KOPT-K1 (cell line): ENCODE measurements around the gene EYA2.
"Not testable (repeated sequence)": the region's sequence is repeated elsewhere in the genome, so short reads cannot be mapped to it uniquely, and the experiment has no call there.

Experiments used
- H3K27ac ChIP-seq: fragments of 200-600 bp; sonication (generic); 2 replicates; pipeline ENCODE4 v1.5.1; 2016; ENCODE audit warnings: antibody characterized with exemption, mild to moderate bottlenecking, low read depth, low read length; ENCODE audit not compliant: poor library complexity, severe bottlenecking
- H3K36me3 ChIP-seq: fragments of 200-600 bp; sonication (generic); 2 replicates; pipeline ENCODE4 v1.5.1; 2017; ENCODE audit warnings: antibody characterized with exemption, mild to moderate bottlenecking, low read length, moderate library complexity; ENCODE audit not compliant: insufficient read depth
- H3K9me3 ChIP-seq: fragments of 200-600 bp; sonication (generic); 2 replicates; pipeline ENCODE4 v1.5.1; 2017; ENCODE audit warnings: antibody characterized with exemption, low read length, mild to moderate bottlenecking; ENCODE audit not compliant: insufficient read depth, poor library complexity, severe bottlenecking

The EYA2 gene

DNA sequence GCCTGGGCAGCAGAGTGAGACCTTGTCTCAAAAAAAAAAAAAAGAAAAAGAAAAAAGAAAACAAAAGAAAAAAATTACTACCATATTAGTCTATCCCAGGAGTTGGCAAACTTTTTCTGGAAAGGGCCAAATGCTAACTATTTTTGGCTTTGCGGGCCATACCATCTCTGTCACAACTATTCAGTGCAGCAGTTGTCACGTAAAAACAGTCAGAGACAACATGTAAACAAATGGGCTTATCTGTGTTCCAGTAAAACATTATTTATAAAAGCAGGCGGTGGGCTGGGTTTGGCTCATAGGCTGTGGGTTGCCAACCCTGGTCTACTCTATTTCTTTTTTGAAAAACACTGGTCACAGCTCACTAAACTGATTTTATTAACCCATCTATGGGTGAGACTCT lies 53.4 kb downstream of the EYA2 start:
- Histone ChIP-seq H3K36me3 (no peaks in the 10 kb centered on the region), H3K9me3 (no peaks in the 10 kb centered on the region), H3K27ac (no peak overlapping the region)

DNA sequence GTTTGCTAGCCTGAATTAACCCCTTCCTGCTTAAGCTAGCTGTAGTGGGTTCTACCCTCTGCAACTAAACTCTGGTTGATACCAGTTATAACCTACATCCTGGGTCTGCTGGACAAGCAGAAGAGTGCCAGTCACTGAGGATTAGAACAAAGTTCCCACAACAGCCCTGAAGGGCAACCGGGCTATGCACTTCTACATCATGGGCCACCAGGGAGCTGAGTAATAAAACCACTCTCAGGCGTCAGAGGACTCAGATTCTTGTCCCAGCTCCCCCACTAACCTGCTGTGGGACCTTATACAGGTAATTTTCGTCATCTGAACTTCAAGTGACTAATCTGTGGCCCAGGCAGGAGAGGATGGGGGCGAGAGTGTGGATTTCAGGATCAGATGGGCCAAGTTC lies 56.8 kb downstream of the EYA2 start:
- Histone ChIP-seq H3K27ac (no peak overlapping the region), H3K36me3 (no peaks in the 10 kb centered on the region), H3K9me3 (peaks cover 3% of the 10 kb centered on the region)

DNA sequence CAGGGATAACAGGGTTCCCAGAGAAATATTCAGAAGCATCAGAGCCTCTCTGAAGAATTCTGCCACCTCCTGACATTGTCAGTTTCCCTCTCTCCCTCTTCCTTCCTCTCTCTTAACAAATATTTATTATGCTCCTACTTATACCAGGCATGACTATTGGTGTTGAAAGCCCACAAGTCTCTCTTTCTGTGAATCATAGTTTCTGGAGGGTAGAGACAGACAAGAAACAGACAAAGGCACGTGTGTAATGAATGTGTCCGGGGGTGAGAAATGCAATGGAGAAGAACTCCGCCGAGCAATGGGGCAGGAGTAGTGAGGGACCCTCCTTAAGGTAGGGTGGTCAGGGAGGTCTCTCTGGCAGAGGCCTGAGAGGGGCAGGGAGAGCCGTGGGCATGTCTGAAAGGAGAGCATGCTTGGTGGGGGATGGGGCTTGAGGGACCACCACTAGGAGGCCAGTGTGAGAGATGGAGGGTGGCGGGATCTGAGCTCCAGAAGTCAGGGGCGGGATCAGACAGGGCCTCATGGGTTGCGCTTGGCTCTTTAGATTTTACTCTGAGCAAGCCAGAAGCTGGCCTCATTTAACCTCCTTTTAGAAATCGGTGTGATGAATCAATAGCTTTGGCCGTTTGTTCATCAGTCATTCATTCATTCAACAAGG lies 57.3 kb downstream of the EYA2 start:
- peaks cover 9% of the 10 kb centered on the region for H3K9me3 ChIP-seq
- H3K27ac ChIP-seq: no peak overlapping the region
- H3K36me3 ChIP-seq: no peaks in the 10 kb centered on the region

DNA sequence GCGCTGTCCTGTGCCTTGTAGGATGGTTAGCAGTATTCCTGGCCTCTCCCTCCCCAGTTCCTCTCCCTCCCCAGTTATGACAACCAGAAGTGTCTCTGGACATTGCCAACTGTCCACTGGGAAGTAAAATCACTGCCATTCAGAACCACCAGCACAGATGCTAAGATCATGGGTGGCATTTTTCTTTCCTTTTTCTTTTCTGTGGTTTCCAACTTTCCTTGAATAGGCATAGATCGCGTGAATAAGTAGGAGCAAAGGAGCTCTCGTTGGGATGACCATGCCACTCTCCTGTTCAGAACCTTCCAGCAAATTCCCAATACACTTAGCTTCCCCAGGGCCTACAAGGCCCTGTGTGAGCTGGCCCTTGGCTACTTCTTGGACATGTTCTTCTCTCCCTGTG lies 59.0 kb downstream of the EYA2 start:
- Histone ChIP-seq H3K27ac (no peak overlapping the region), H3K36me3 (no peaks in the 10 kb centered on the region), H3K9me3 (peaks cover 15% of the 10 kb centered on the region)

- H3K9me3 ChIP-seq: peaks cover 15% of the 10 kb centered on the region
- no peak overlapping the region for H3K27ac ChIP-seq
- no peaks in the 10 kb centered on the region for H3K36me3 ChIP-seq
Observed at GRCh38 chr20:46954490-46955038, 59.9 kb downstream of the EYA2 start.

DNA sequence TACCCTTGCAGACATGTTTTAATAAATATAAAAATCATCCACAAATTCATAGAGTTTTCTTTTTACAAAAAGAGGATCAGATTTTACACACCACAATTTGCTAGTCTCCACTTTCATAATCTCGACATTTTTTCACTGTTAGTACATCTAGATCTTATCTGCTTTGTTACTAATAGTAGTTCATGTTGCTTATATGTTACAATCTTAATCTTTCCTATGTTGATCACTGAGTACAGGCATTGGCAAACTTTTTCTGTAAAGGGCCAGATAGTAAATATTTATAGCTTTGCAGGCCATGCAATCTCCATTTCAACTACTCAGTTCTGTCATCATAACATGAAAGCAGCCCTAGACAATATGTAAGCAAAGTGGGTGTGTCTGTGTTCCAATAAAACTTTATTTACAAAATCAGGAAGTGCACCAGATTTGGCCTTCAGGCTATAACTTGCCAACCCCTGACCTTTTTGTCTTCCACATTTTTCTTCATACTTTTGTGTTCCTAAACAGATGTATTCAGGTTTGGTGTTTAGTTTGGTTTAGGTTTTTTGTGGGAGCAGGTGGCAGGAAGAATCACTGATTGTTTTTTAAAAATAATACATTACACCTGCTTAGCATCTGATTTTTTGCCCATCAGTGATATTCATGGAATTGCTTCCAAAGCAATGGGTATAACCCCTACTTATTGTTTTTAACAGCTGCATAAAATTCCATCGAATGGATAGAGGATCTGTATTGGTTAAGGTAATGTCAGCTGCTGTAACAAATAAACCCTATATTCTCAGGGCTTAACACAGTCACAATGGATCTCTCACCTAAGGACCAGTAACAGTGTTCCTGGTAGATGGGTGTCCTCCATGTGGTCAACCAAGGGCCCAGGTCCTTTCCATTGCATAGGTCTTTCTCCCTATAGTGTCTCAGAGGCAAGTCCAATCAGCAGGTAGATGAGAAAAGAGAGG lies 61.2 kb downstream of the EYA2 start:
- no peaks in the 10 kb centered on the region for H3K36me3 ChIP-seq

DNA sequence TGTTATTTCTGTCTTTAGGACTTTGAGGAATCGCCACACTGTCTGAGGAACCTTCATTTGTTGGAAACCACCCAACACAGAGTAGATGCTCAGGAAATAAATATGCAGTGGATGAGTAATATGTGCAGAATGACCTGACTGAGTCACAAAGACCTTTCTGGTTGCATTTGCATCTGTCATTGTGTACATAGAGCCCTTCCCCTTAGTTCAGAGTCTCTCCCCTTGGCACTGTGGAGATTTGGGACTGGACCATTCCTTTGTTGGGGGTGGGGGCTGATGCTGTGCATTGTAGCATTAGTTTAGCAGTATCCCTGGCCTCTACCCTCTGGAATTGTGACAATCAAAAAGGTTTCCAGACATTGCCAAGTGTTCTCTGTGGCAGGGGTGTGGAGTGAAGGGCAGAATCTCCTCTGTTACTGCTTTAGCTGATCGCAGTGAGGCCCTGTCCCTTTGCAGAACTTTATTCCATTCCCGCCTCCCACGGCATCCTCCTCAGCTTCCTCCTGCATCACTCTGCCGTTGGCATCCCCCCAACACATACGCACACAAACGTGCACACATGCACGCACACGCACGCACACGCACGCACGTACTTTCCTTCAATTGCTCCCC lies 64.5 kb downstream of the EYA2 start:
- peaks cover 15% of the 10 kb centered on the region for H3K9me3 ChIP-seq
- no peaks in the 10 kb centered on the region for H3K36me3 ChIP-seq
- no peak overlapping the region for H3K27ac ChIP-seq

More for the DNA sequence above, 61.2 kb downstream of the EYA2 start:
- Histone ChIP-seq H3K27ac (no peak overlapping the region), H3K9me3 (peaks cover 15% of the 10 kb centered on the region)

- Histone ChIP-seq H3K27ac (no peak overlapping the region), H3K9me3 (peaks cover 15% of the 10 kb centered on the region), H3K36me3 (no peaks in the 10 kb centered on the region)
Observed at GRCh38 chr20:46959821-46960220, 65.2 kb downstream of the EYA2 start.

DNA sequence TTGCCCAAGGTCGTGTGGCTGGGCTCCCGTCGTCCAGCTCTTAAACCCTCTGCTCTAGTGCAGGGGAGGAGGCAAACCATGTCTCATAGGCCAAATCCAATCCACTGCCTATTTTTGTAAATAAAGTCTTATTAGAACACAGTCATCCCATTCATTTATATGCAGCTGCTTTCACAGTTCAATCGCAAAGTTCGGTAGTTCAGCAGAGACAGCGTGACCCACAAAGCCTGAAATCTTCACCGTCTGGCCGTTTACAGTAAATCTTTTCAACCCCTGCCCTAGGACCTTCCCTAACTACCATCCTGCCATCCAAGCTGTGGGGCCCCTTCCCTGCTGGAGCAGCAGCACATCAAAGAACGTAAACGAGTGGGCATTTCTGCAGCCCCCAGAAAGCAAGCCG lies 65.9 kb downstream of the EYA2 start:
- no peak overlapping the region for H3K27ac ChIP-seq
- peaks cover 15% of the 10 kb centered on the region for H3K9me3 ChIP-seq

GRCh38 chr20:46961968-46962367 lies 67.3 kb downstream of the EYA2 start:
- H3K9me3 ChIP-seq: not testable (repeated sequence)

More for the DNA sequence above, 65.9 kb downstream of the EYA2 start:
- H3K36me3 ChIP-seq: no peaks in the 10 kb centered on the region

DNA sequence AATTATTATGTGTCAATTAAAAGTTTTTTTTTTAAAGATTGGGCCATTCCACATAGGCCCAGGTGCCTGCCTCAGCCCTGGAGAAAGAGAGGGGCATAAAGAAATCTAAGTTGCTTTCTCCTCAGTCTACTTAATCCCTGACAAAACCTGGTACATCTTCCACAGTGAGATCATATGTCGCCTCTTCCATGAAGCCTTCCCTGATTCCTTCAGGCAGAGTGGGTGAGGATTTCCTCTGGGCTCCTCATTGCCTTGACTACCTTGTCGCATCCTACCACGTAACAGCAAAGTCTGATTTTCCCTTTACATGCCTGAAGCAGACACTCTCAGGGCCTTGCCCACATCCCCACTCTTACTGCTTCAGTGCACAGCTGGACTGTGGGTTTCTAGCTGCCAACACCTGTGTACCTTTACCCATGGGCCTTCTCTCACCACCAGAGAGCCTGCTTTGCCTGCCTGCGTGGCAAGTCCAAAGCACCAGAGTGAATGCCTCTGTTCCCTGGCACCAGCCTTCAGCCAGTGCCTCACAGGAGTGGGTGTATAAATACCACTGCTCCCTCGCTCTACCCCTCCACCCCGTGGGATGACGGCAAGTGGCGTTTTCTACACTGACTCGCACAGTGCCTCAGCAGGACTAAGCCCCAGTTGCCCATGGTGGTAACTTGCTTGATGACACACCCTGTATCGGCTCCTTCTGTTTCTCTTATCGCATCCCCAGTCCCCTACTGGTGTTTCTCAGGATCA lies 68.0 kb downstream of the EYA2 start:
- H3K9me3 ChIP-seq: no peaks in the 10 kb centered on the region
- H3K27ac ChIP-seq: no peak overlapping the region
- no peaks in the 10 kb centered on the region for H3K36me3 ChIP-seq

More at GRCh38 chr20:46961968-46962367, 67.3 kb downstream of the EYA2 start:
- H3K36me3 ChIP-seq, H3K27ac ChIP-seq: not testable (repeated sequence)

- H3K36me3 ChIP-seq: no peaks in the 10 kb centered on the region
- no peak overlapping the region for H3K27ac ChIP-seq
- no peaks in the 10 kb centered on the region for H3K9me3 ChIP-seq
Observed at GRCh38 chr20:46963196-46963529, 68.5 kb downstream of the EYA2 start.

DNA sequence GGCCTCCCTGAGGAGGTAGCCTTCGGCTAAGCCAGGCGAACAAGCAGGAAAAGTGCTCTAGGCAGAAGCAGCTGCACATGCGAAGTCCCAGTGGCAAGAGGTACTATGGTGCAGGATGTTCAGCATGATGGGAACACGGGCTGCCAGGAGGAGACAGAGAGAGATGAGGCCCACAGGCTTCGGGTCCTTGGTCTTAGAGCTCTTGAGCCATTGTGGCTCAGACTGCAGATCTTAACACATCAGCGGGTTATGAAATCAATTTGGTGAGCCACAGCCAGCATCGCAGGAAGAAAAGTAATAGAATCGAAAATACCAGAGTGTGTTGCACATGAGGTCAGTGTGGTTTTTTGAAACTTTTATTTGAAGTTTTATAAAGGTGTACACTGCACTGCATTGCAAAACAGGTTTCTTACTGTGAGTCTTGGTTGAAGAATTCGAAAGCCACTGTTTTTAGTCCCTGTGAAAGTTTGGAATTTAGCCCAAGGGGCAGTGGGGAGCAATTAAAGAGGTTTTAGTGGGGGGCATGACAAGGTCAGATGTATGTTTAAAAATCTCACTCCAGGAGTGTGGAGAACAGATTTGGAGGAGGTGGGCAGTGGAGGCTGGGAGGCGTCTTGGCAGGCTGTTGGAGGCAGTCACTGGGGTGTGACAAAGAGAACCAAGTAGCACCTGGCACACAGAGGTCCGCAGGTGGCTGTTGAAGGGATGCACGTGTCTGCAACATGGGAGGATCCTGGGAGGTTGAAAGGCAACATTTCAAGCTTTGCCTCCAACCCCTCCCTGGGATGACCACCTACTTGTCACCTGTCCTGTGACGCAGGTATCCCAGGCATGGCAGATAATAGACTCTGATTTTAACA lies 69.3 kb downstream of the EYA2 start:
- Histone ChIP-seq H3K27ac (no peak overlapping the region), H3K9me3 (no peaks in the 10 kb centered on the region), H3K36me3 (no peaks in the 10 kb centered on the region)
